HG02623 (cell line): Measurements from ENCODE around the gene U2AF1L4.

Experiments used
- ATAC-seq: cut with Tn5 transposase; IDR thresholded peaks from one replicate; pipeline ENCODE4 v1.9.1; 2021; ENCODE audit warnings: moderate library complexity; ENCODE audit not compliant: unreplicated experiment

Gene U2AF1L4

GRCh38 chr19:35757749-35758608, 12.8 kb upstream of the U2AF1L4 start, which contains the start of gene PROSER3:
Gene PROSER3, plus strand, starts transcription at chr19:35758176. Its CDS starts 40 bp downstream, at chr19:35758216.
- peak; percentile 94 for ATAC-seq

DNA sequence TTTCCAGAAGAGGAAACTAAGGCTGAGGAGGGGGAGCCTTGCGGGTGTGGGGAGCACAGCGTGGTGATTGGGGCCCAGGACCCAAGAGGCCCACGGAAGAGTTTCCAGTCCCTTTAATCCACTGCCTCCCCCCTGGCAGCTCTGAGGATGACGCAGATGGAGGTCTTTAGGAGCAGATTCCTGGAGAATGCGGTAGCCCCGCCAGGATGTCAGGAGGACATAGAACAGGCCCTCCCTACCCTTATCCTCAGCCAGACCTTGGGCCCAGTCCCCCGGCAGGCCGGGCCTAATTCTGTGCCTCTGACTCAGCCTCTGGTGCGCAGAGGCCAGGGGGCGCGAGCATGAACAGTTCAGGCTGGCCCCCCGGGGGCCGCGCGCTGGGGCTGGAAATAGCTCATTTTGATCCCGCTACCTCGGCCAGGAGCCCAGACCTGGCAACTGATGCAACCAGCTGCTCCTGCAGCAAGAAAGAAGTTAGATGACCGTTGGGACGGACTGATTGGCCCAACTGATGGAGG, 12.1 kb upstream of the U2AF1L4 start:
- ATAC-seq = no peak

- ATAC-seq = no peak
These were observed 11.4 kb upstream of the U2AF1L4 start, which contains the start of gene HSPB6 for GRCh38 chr19:35756377-35757230. Gene HSPB6, minus strand, starts transcription at chr19:35757029. Its CDS starts 21 bp downstream, at chr19:35757008.

GRCh38 chr19:35755550-35756376, 10.5 kb upstream of the U2AF1L4 start:
- no peak for ATAC-seq

- no peak for ATAC-seq
These were observed 9.9 kb upstream of the U2AF1L4 start for GRCh38 chr19:35755131-35755549.

GRCh38 chr19:35754370-35755130, 9.3 kb upstream of the U2AF1L4 start:
- no peak for ATAC-seq

DNA sequence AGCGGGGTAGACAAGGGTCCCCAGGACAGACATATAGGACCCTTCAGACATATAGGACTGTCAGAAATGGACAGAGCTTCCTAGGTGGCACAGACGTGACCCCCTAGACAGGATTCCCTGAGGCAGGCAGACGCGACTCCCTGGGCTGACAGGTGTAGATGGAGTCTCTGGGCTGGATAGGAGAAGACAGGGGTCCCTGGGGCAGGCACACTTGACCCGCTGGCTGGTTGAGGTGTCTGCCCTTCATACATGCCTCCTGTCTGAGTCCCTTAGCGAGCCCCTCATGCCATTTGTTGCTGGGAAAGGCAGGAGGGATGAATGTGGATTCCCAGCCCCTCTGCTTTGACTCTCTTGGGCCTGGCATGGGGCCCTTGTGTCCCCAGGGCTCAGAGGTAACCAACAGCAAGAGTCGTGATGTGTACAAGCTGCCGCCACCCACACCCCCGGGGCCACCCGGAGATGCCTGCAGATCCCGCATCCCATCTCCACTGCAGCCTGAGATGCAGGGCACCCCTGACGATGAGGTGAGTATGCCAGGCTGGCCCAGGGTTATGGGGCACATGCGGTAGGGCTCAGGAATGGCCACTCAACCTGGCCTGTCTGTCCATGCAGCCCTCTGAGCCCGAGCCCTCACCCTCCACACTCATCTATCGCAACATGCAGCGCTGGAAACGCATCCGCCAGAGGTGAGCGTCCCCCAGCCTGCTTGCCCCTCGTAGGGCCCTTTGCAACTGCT, 8.6 kb upstream of the U2AF1L4 start:
- ATAC-seq = no peak

GRCh38 chr19:35752746-35753350, 7.6 kb upstream of the U2AF1L4 start:
- no peak for ATAC-seq

- no peak for ATAC-seq
These were observed 6.9 kb upstream of the U2AF1L4 start for GRCh38 chr19:35751839-35752745.

- ATAC-seq = no peak
These were observed 4.9 kb upstream of the U2AF1L4 start for GRCh38 chr19:35750167-35750566.

- peak; percentile 68 for ATAC-seq
These were observed 3.1 kb upstream of the U2AF1L4 start, which contains the start of gene LIN37 for GRCh38 chr19:35748106-35749020. Gene LIN37, plus strand, starts transcription at chr19:35748576. Its CDS starts 149 bp downstream, at chr19:35748725.

- ATAC-seq = no peak
These were observed 1.3 kb upstream of the U2AF1L4 start for GRCh38 chr19:35746531-35746930.

- ATAC-seq = no peak
These were observed 857 bp upstream of the U2AF1L4 start for GRCh38 chr19:35746087-35746462.

- peak; percentile 29 for ATAC-seq
These were observed 539 bp downstream of the U2AF1L4 start for GRCh38 chr19:35744430-35745327.

- ATAC-seq = no peak
These were observed 1.4 kb downstream of the U2AF1L4 start for GRCh38 chr19:35743640-35744429.
